SK-MEL-5 (cell line): ENCODE measurements around the gene TFDP2. TPM values are rescaled to one million over a fixed set of nuclear protein-coding genes. Genes with fewer than 3 reads are reported as not detected.
"Not testable (repeated sequence)": the region's sequence is repeated elsewhere in the genome, so short reads cannot be mapped to it uniquely, and the experiment has no call there.

Experiments
- DNase-seq: peaks from one replicate; pipeline ENCODE4 v3.0.0-alpha.2; 2016; ENCODE audit warnings: low read depth, low spot score
- in situ Hi-C: cut with HindIII; loops from 2 replicates; pipeline ENCODE4 v1.10.0; 2016; ENCODE audit warnings: low sequenced_read_pairs, high pct_unique_total_duplicates, low pct_unique_long_range_greater_than_20kb
- total RNA-seq: library from RNA; depleted of rRNA; stranded (reverse); fragments of >200 nt; shearing (Covaris generic); gene quantifications from 2 replicates; pipeline ENCODE4 v1.2.3, GENCODE V29; 2014

Gene TFDP2
- total RNA-seq, 1 experiment from 2014 or later = 62.4 TPM

DNA sequence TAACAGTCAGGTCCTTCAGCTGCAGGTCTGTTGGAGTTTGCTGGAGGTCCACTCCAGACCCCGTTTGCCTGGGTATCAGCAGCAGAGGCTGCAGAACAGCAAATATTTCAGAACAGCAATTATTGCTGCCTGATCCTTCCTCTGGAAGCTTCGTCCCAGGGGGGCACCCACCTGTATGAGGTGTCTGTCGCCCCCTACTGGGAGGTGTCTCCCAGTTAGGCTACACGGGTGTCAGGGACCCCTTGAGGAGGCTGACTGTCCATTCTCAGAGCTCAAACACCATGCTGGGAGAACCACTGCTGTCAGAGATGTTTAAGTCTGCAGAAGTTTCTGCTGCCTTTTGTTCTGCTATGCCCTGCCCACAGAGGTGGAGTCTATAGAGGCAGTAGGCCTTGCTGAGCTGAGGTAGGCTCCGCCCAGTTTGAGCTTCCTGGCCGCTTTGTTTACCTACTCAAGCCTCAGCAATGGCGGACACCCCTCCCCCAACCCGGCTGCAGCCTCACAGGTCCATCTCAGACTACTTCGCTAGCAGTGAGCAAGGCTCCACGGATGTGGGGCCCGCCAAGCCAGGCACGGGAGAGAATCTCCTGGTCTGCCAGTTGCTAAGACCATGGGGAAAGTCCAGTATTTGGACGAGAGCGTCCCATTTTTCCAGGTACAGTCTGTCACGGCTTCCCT is 8.6 kb downstream of the TFDP2 start:
- in situ Hi-C loops, DNase-seq: not testable (repeated sequence)

DNA sequence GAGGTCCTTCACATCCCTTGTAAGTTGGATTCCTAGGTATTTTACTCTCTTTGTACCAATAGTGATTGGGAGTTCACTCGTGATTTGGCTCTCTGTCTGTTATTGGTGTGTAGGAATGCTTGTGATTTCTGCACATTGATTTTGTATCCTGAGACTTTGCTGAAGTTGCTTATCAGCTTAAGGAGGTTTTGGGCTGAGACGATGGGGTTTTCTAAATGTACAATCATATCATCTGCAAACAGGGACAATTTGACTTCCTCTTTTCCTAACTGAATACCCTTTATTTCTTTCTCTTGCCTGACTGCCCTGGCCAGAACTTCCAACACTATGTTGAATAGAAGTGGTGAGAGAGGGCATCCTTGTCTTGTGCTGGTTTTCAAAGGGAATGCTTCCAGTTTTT is 12.3 kb downstream of the TFDP2 start:
- DNase-seq, in situ Hi-C loops: not testable (repeated sequence)

GRCh38 chr3:142134799-142135325 is 14.5 kb downstream of the TFDP2 start:
- in situ Hi-C loops = no loop called here
- DNase-seq = no peak

GRCh38 chr3:142129516-142130171 is 19.7 kb downstream of the TFDP2 start:
- no peak for DNase-seq
- in situ Hi-C loops = no loop called here

GRCh38 chr3:142127941-142128658 is 21.2 kb downstream of the TFDP2 start:
- in situ Hi-C loops = no loop called here
- no peak for DNase-seq

DNA sequence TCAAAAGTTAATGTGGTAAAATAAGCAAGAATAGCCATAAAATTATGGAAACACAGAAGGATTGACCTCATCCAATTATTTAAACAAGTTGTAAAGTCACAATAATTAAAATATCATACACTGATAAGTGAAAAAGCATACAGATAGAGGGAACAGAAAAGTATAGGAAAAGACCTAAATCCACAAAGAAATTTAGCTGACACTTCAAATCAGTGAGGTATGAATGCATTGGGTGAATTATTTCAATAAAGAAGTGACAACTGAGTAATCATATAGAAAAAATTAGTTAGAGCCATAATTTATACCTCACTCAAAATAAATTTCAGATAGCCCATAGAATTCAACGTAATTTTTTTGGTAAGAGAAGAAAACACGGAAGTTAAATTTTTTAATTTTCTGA is 25.1 kb downstream of the TFDP2 start:
- DNase-seq = no peak

DNA sequence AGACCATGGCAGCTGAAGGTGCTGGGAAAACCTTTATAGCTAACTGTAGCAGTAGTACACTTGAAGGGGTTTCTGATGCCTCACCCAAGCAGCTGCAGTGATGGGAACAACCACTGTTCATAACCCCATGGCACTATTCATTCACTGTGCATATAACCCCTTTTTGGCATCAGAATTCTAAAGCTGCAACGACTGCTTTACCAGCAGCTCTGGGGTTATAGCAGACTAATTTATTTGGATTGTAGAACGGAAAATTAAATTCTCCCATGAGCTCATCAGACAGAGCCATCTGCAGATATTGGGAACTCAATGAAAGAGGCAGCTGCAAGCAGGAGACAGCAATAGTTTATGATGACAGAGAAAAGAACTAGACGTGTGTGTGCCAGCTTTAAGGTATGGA is 28.6 kb downstream of the TFDP2 start:
- in situ Hi-C loops = no loop called here
- no peak for DNase-seq

More for the DNA sequence above, 25.1 kb downstream of the TFDP2 start:
- in situ Hi-C loops = no loop called here

- in situ Hi-C loops = no loop called here
- no peak for DNase-seq
Measured at GRCh38 chr3:142118911-142119310, 30.4 kb downstream of the TFDP2 start.

GRCh38 chr3:142117056-142117851 is 32.1 kb downstream of the TFDP2 start:
- in situ Hi-C loops = no loop called here
- no peak for DNase-seq

- in situ Hi-C loops = no loop called here
Measured at GRCh38 chr3:142115867-142116668, 33.3 kb downstream of the TFDP2 start.

DNA sequence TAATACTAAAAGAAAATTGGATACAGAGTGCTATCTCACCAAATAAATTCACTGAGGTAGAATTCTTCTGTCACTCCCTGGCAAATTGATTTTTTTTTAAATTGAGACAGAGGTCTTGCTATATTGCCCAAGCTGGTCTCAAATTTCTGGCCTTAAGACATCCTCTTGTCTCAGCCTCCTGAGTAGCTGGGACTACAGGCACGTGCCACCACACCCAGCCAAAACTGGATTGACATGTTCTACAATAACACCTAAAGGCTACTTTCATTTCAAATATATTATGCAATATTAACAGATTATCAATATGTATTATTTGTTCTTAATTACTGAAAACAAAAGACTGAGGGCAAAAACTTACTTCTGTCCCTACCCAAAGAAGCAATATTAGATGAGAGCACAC is 36.7 kb downstream of the TFDP2 start:
- DNase-seq = no peak
- in situ Hi-C loops = no loop called here

More at GRCh38 chr3:142115867-142116668, 33.3 kb downstream of the TFDP2 start:
- no peak for DNase-seq

DNA sequence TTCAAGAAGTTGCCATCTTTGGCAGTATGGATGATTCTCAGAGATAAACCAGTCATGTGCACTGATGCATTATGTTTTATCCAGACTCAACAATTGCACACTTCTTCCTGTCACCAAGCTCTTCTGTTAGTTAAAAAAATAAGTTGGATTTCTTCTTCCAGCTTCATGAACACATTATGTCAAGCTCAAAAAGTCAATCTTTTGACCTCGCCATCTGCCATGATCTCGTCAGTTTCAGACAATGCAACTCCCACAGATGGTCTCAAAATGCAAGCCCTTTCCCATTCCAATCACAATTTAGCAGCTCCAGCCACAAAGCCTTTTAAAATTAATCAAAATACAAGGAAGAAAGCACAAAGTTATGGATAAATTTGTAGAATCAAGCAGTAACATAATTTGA is 42.8 kb downstream of the TFDP2 start:
- DNase-seq = no peak
- in situ Hi-C loops = no loop called here

GRCh38 chr3:142105991-142106390 is 43.4 kb downstream of the TFDP2 start:
- in situ Hi-C loops = no loop called here

GRCh38 chr3:142104763-142105162 is 44.6 kb downstream of the TFDP2 start:
- in situ Hi-C loops = no loop called here
- no peak for DNase-seq

More at GRCh38 chr3:142105991-142106390, 43.4 kb downstream of the TFDP2 start:
- no peak for DNase-seq

- no peak for DNase-seq
- in situ Hi-C loops = no loop called here
Measured at GRCh38 chr3:142098964-142099363, 50.4 kb downstream of the TFDP2 start.

GRCh38 chr3:142097099-142097843 is 52.1 kb downstream of the TFDP2 start:
- in situ Hi-C loops = no loop called here
- no peak for DNase-seq
